Keratinocyte (primary cell): Measurements from ENCODE around the gene RASSF1. TPM values are rescaled to one million over a fixed set of nuclear protein-coding genes. Genes with fewer than 3 reads are reported as not detected.

Experiments used
- DNase-seq: peaks from one replicate; pipeline ENCODE4 v3.0.0-alpha.2; 2011; ENCODE audit warnings: low read depth, missing footprints, low spot score
- FAIRE-seq: peaks from 2 replicates; lab custom pipeline; 2011; peaks lifted over from hg19 to GRCh38; lab: Jason Lieb, UNC
- H2AFZ ChIP-seq: 2 replicates; pipeline ENCODE4 v1.6.0; 2012; ENCODE audit warnings: low read length, control low read depth, inconsistent platforms; ENCODE audit not compliant: control insufficient read depth
- H3K27ac ChIP-seq: 2 replicates; pipeline ENCODE4 v1.5.1; 2011; ENCODE audit warnings: low read length; ENCODE audit not compliant: control insufficient read depth, insufficient read depth
- H3K27me3 ChIP-seq: 3 replicates; pipeline ENCODE4 v1.6.0; 2011; ENCODE audit warnings: low read length; ENCODE audit not compliant: control insufficient read depth, insufficient read depth; ENCODE audit errors: extremely low read depth
- H3K36me3 ChIP-seq, 2 experiments: 2 replicates in 1 of 2; 3 replicates in 1 of 2; pipeline ENCODE4 v1.5.1; 2011; ENCODE audit warnings: low read length in 2 of 2, mild to moderate bottlenecking in 1 of 2; ENCODE audit not compliant: control insufficient read depth in 2 of 2, insufficient read depth in 2 of 2; ENCODE audit errors: extremely low read depth in 1 of 2
- H3K4me1 ChIP-seq: 3 replicates; pipeline ENCODE4 v1.5.1; 2011; ENCODE audit warnings: low read length; ENCODE audit not compliant: control insufficient read depth, insufficient read depth; ENCODE audit errors: extremely low read depth
- H3K4me2 ChIP-seq: 3 replicates; pipeline ENCODE4 v1.6.0; 2011; ENCODE audit warnings: low read depth, low read length; ENCODE audit not compliant: control insufficient read depth, insufficient read depth; ENCODE audit errors: extremely low read depth
- H3K4me3 ChIP-seq, 3 experiments: fragments of 200-600 bp in 1 of 3; sonication (generic) in 1 of 3; 2 replicates in 2 of 3; 3 replicates in 1 of 3; pipeline ENCODE4 v1.5.1; 2011 to 2016; ENCODE audit warnings: low read length in 3 of 3, mild to moderate bottlenecking in 3 of 3, control low read depth in 2 of 3, inconsistent platforms in 1 of 3, low read depth in 1 of 3, mixed read lengths in 1 of 3, mixed run types in 1 of 3, moderate library complexity in 1 of 3; ENCODE audit not compliant: control insufficient read depth in 2 of 3, insufficient read depth in 2 of 3; ENCODE audit errors: extremely low read depth in 1 of 3
- H3K79me2 ChIP-seq: 2 replicates; pipeline ENCODE4 v1.6.0; 2012; ENCODE audit warnings: low read length; ENCODE audit not compliant: control insufficient read depth, insufficient read depth
- H3K9ac ChIP-seq: 3 replicates; pipeline ENCODE4 v1.6.0; 2011; ENCODE audit warnings: low read length; ENCODE audit not compliant: control insufficient read depth, insufficient read depth; ENCODE audit errors: extremely low read depth
- H3K9me1 ChIP-seq: 3 replicates; pipeline ENCODE4 v1.6.0; 2011; ENCODE audit warnings: low read length; ENCODE audit not compliant: control insufficient read depth, insufficient read depth; ENCODE audit errors: extremely low read depth
- H3K9me3 ChIP-seq: 2 replicates; pipeline ENCODE4 v1.5.1; 2012; ENCODE audit warnings: low read depth, low read length; ENCODE audit not compliant: control insufficient read depth
- H4K20me1 ChIP-seq: 3 replicates; pipeline ENCODE4 v1.6.0; 2011; ENCODE audit warnings: low read length; ENCODE audit not compliant: control insufficient read depth, insufficient read depth; ENCODE audit errors: extremely low read depth
- CTCF ChIP-seq, 3 experiments: IDR thresholded peaks in 1 of 3; conservative IDR thresholded peaks in 1 of 3; optimal IDR thresholded peaks in 1 of 3; 2 replicates in 2 of 3; 3 replicates in 1 of 3; pipeline versions ENCODE3 to v1.5.1; 2011; ENCODE audit warnings: low read length in 3 of 3, mild to moderate bottlenecking in 3 of 3, moderate library complexity in 2 of 3, control low read depth in 1 of 3, inconsistent platforms in 1 of 3; ENCODE audit not compliant: insufficient read depth in 2 of 3; ENCODE audit errors: extremely low read depth in 1 of 3
- EZH2 ChIP-seq: IDR thresholded peaks from one replicate; pipeline ENCODE4 v1.6.1; 2012; ENCODE audit warnings: inconsistent platforms, mild to moderate bottlenecking, low read length, moderate library complexity
- dilution Hi-C: fragments of 300-500 bp; cut with MboI; formaldehyde crosslinking; loops from one replicate; pipeline ENCODE4 v1.7.0; 2020; ENCODE audit warnings: low sequenced_read_pairs; ENCODE audit not compliant: extremely low pct_ligation_motif_present
- polyA plus RNA-seq, 5 experiments: library from polyadenylated mRNA; depleted of rRNA in 3 of 5; stranded (reverse) in 3 of 5; stranded (forward) in 1 of 5; unstranded in 1 of 5; fragments of >200 nt; gene quantifications; 1 replicate in 1 of 5; 2 replicates in 3 of 5; 3 replicates in 1 of 5; pipeline versions ENCODE4 v1.2.1 to v1.2.3, GENCODE V29; 2011 to 2012; ENCODE audit warnings: missing spikeins in 2 of 5, low read depth in 1 of 5, low replicate concordance in 1 of 5

The RASSF1 gene
- polyA plus RNA-seq, 1 donor (not counting 4 experiments of a cell fraction or from before 2014, with no cell fraction given) = 28.5 TPM

GRCh38 chr3:50338965-50339364, 1.7 kb downstream of the RASSF1 start:
- no peaks in the 10 kb centered on the region for H3K9me1 ChIP-seq
- H3K4me1 ChIP-seq = peaks cover 49% of the 10 kb centered on the region
- H4K20me1 ChIP-seq = peaks cover 2% of the 10 kb centered on the region
- H3K27ac ChIP-seq = no peak overlapping the region
- H3K9me3 ChIP-seq = no peaks in the 10 kb centered on the region
- dilution Hi-C loops = no loop called here
- H3K4me3 ChIP-seq = no peak overlapping the region
- peak overlapping the region; percentile 19 for H3K9ac ChIP-seq
- TF ChIP-seq CTCF (optimal IDR thresholded peaks at IDR 0.05 in 1 of 3, IDR thresholded peaks at IDR 0.05 in 1 of 3, conservative IDR thresholded peaks at IDR 0.05 in 1 of 3; ENCODE audit: extremely low read depth in 1 of 3, insufficient read depth in 2 of 3, low read length in 3 of 3) (no peak), EZH2 (no peak)
- FAIRE-seq = no peak
- no peaks in the 10 kb centered on the region for H3K27me3 ChIP-seq
- peaks cover 35% of the 10 kb centered on the region for H3K79me2 ChIP-seq
- DNase-seq = no peak
- no peak overlapping the region for H2AFZ ChIP-seq
- peaks cover 6 to 8% of the 10 kb centered on the region in 2 experiments for H3K36me3 ChIP-seq
- peak overlapping the region; percentile 7 for H3K4me2 ChIP-seq

- dilution Hi-C loops = no loop called here
Observed at GRCh38 chr3:50337175-50337861, 3.3 kb downstream of the RASSF1 start.

More at GRCh38 chr3:50337175-50337861, 3.3 kb downstream of the RASSF1 start:
- Histone ChIP-seq H3K27me3 (no peaks in the 10 kb centered on the region), H3K9ac (peak overlapping the region; percentile 76), H3K27ac (peak overlapping the region; percentile 62), H3K9me1 (no peaks in the 10 kb centered on the region), H2AFZ (peak overlapping the region; percentile 88), H3K36me3 (peaks cover 6 to 15% of the 10 kb centered on the region in 2 experiments), H3K4me1 (peaks cover 51% of the 10 kb centered on the region), H4K20me1 (peaks cover 7% of the 10 kb centered on the region), H3K4me3 (peak overlapping the region; percentile 78 to 87 (median 79)), H3K79me2 (peaks cover 51% of the 10 kb centered on the region), H3K4me2 (peak overlapping the region; percentile 89), H3K9me3 (no peaks in the 10 kb centered on the region)
- peak; percentile 97 for DNase-seq
- TF ChIP-seq CTCF (optimal IDR thresholded peaks at IDR 0.05 in 1 of 3, IDR thresholded peaks at IDR 0.05 in 1 of 3, conservative IDR thresholded peaks at IDR 0.05 in 1 of 3; ENCODE audit: extremely low read depth in 1 of 3, insufficient read depth in 2 of 3, low read length in 3 of 3) (no peak), EZH2 (no peak)
- peak; percentile 57 for FAIRE-seq
